ENCODE results near the gene GOLGA3.
A peak's percentile ranks its signal among the peaks of the same experiment; 100 is the strongest.
"Not testable (repeated sequence)": the region's sequence is repeated elsewhere in the genome, so short reads cannot be mapped to it uniquely, and the experiment has no call there.

GOLGA3 gene

DNA sequence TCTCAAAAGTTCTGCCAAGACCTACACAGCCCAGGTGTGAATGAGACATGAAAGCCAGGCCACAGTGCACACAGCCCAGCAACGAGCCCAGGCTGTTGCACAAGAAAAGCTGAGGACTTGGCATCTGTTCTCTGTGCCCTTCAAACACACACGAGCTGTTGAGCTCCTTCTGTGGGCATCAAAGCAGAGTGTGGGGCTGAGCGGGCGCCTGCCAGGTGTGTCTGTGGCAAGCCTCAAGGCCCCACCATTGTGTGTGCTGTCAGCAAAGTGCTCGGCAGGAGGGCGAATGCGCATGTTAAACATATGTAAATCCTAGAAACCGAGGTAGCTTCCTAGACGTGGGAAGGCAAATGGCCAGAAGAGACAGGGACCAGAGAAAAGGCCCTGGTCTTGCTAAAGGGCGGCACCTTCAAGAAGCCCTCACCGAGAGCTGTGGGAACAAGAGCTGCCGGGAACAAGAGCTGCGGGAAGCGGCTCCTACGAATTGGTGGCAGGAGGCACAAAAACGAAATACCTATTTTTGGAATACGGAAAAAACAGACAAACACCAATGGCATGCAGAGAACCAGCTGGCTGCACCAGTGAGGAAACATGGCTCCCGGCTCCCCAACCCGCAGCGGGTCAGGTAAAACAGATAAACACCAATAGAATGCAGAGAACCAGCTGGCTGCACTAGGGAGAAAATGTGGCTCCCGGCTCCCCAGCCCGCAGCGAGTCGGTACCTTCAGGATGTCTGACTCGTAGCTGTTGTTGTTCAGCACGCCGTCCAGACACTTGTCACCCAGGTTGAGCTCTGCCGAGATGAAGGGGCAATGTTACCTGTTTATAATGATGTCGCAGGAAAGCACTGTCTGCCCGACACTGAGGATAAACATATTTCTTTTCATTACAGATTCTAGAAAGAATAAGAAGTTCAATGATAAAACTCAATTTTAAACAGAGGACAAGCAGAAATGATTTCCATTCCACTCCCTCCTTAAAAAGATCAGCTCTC is 19.0 kb upstream of the GOLGA3 start:
- DNase-seq, result no peak

DNA sequence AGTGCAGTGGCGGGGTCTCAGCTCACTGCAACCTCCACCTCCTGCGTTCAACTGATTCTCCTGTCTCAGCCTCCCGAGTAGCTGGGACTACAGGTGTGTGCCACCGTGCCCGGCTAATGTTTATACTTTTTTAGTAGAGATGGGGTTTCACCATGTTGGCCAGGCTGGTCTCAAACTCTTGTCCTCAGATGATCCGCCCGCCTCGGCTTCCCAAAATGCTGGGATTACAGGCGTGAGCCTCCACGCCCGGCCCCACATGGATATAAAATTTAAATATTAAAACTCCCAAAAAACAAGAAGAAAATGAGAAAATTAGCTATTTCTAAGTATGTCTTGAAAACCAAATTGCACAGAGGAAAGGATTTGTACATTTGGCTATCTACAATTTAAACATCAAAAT is 16.0 kb upstream of the GOLGA3 start:
- not testable (repeated sequence) for DNase-seq

DNA sequence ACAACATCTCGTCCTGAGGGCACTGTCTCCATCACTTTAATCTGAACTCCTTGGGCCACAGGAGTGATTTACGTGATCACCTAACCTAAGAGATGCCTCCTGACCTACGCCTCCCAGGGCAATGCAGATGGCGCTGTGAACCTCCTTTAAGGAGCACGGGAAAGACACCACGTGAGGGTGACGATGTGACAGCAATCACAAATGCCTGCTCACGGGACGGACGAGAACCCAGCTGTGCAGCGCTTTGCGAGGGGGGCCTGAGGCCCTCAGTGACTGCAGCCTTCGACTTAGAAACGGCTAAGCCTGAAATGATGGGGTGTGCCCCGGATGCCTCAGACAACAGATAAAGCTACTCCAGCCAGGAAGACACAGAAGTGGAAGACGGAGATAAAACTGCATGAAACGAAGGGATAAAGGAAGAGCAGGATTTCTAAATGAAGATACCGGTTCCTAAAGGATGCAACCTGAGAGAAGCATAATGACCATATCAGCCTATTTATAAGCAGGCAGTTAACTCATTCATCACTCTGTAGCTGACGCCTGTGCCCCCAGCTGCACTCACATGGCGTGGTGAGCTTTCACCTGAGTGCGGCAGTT is 13.9 kb upstream of the GOLGA3 start:
- DNase-seq, result no peak

GRCh38 chr12:132841151-132841550 is 12.5 kb upstream of the GOLGA3 start:
- DNase-seq, result no peak

- no peak for DNase-seq
These were observed 11.9 kb upstream of the GOLGA3 start for GRCh38 chr12:132840536-132840935.

DNA sequence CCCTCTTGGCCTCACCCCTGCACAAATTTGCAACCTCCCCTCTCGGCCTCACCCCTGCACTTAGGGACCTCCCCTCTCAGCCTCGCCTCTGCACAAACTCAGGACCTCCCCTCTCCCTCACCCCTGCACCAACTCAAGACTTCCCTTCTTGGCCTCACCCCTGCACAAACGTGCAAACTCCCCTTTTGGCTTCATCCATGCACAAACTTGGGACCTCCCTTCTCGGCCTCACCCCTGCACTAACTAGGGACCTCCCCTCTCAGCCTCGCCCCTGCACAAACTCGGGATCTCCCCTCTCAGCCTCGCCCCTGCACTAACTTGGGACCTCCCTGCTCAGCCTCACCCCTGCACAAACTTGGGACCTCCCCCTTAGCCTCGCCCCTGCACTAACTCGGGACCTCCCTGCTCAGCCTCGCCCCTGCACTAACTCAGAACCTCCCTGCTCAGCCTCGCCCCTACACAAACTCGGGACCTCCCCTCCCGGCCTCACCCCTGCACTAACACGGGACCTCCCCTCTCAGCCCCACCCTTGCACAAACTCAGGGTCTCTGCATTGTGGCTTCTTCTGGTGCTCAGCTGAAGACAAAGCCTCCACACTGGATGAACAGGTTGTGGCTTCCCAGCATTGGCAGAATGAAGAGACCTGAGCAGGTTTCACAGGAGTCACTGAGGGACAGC is 11.0 kb upstream of the GOLGA3 start:
- no peak for DNase-seq

- DNase-seq, result no peak
These were observed 9.9 kb upstream of the GOLGA3 start for GRCh38 chr12:132838410-132839080.

DNA sequence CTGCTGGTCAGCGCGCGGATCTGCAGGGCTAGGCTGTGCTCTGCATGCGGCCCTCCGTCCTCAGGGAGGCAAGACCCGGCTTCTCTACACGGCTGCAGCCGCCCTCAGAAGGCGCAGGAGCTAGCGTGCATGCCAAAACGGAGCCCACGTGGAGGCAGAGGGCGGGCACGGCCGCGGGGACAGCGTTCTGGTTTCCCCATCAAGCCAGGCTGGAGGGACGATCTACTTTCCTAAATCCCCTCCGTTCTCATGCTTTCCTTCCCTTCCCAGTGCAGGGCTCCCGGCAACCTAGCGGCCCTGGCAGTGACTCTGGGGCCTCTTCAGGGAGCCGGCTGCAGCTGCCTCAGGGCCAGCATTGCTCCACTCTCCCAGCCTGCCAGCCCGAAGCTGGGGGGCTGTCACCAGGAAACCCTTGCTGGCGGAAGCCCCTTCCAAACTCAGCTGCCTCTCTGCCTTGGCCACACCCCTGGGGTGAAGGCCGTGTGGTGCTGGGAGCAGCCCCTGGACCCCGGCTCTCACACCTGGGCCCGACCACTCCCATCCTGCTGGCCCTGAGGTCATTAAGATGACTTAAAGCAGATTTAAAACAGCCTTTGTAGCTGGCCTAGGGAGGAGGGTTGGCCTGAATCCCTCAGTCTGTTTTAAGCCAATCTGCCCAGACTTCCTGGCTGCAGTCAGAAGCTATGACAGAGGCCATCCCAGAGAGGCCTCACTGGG is 9.2 kb upstream of the GOLGA3 start:
- DNase-seq, result no peak

DNA sequence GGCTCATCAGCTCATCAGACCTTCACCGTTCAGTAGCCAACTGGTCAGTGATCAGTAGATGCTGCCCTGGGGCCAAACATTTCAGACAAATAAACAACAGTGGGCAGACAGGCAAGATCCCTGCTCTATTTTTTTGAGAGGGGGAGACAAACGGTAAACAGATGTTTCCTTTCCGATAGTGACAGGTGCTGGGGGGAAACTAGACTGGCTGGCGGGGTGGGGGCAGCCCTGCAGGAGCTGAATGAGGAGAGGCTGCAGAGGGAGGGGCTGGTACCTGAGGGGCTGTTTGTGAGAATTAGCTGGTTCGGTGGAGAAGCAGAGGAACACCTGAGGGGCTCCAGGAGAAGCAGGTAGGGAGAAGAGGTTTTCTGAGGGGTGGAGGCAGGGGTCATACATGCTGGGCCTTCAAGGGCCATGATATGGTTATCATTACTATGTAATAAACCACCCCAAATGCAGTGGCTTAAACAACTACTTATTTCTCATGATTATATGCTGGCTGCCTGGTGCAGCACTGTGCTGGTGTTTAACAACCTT is 8.2 kb upstream of the GOLGA3 start:
- no peak for DNase-seq

DNA sequence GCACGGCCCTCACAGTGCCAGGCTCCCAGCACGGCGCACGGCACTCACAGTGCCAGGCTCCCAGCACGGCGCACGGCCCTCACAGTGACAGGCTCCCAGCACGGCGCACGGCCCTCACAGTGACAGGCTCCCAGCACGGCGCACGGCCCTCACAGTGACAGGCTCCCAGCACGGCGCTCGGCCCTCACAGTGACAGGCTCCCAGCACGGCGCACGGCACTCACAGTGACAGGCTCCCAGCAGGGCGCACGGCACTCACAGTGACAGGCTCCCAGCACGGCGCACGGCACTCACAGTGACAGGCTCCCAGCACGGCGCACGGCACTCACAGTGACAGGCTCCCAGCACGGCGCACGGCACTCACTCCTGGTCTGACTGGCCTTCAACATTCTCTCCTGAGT is 7.6 kb upstream of the GOLGA3 start:
- DNase-seq, result not testable (repeated sequence)

DNA sequence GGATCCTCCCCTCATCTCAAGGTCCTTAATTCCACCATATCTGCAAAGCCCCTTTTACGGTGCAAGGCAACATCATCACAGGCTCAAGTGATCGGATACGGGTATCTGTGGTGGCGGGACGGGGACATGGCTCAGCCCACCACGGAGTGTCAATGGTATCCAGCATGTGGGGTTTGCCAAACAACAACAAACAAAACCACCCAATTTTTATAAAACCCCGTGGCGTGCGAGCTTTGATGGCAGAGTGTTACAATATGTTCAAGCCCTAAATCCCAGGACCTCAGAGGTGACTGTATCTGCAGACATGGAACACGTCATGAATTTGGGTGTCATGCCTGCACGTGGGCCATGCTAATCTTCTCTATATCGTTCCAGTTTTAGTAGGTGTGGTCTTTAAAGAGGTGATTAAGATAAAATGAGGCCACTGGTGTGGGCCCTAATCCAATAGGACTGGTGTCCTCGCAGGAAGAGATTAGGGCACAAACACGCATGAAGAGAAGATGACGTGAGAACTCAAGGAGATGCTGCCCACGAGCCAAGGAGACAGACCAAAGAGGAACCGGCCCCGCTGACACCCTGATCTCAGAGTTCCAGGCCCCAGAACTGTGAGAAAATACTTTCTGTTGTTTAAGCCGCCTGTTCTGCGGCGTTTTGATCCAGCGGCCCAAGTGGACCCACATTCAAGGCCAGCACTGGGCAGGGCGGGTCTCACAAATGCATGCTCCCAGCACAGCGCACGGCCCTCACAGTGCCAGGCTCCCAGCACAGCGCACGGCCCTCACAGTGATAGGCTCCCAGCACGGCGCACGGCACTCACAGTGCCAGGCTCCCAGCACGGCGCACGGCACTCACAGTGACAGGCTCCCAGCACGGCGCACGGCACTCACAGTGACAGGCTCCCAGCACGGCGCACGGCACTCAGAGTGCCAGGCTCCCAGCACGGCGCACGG is 6.7 kb upstream of the GOLGA3 start:
- DNase-seq, result no peak

- DNase-seq, result no peak
These were observed 5.6 kb upstream of the GOLGA3 start for GRCh38 chr12:132834181-132834711.

- no peak for DNase-seq
These were observed 4.7 kb upstream of the GOLGA3 start for GRCh38 chr12:132833341-132833740.

DNA sequence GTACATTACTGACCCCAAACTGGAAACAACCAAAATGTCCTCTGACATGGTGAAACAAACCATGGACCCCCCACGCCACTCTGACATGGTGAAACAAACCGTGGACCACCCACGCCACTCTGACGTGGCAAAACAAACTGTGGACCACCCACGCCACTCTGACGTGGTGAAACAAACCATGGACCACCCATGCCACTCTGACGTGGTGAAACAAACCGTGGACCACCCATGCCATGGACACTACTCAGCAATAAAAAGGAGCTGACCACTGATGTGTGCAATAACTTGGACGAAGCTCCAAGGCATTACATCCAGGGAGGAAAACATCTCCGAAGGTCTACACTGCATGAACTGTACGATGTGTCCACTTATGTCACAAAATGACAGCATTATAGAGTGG is 3.1 kb upstream of the GOLGA3 start:
- DNase-seq, result no peak

- DNase-seq, result peak; percentile 21
These were observed 636 bp downstream of the GOLGA3 start for GRCh38 chr12:132827763-132828703.

- no peak for DNase-seq
These were observed 2.8 kb downstream of the GOLGA3 start for GRCh38 chr12:132825861-132826260.

GRCh38 chr12:132825089-132825488 is 3.6 kb downstream of the GOLGA3 start:
- no peak for DNase-seq

GRCh38 chr12:132824053-132824452 is 4.6 kb downstream of the GOLGA3 start:
- DNase-seq, result no peak

- no peak for DNase-seq
These were observed 10.1 kb downstream of the GOLGA3 start for GRCh38 chr12:132818562-132818961.
